Measurements from ENCODE around the gene MCRIP1. TPM values are rescaled to one million over a fixed set of nuclear protein-coding genes. Genes with fewer than 3 reads are reported as not detected.
A peak's percentile ranks its signal among the peaks of the same experiment; 100 is the strongest.

MCRIP1 gene
- total and polyA plus RNA-seq, 2 of the 13 experiments (the other 11 are each of a cell fraction or from before 2014, with no cell fraction given): 79.7 to 84.9 TPM

DNA sequence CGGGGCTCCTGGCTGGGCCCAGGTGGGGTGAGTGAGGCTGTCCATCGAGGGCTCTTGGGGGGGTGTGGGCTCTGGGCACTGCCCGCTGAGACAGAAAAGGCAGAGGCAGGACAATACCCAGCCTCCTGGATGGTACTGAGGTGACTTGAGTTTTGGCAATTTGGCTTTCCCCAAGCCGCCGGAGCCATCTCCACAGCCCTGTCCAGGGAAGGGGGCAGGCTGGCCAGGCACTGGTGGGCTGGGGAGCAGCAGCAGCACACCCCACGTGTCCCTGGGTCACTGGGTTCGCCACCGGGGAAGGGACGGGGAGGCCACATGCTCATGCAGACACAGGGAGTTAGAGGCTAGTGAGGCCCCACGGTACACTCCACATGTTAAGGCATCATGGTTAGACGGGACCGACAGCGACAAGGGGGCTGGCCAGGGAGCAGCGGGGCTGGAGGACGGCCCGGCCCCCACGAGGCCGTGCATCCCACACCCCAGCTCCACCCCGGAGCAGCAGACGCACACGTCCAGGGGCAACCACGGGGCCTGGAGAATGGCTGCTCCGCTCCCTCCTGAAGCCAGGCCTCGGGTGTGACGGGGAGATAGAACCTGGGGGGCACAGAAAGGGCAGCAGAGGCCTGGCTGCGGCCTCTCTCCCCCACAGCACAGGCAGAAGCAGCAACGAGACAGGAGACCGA is 35.0 kb upstream of the MCRIP1 start (continued):
- no peak; the same call in 1 of the 2 replicates for TF ChIP-seq ZNF777 (CRISPR knock-in tag; IDR thresholded peaks at IDR 0.05)
- TF ChIP-seq, protein P1, sequence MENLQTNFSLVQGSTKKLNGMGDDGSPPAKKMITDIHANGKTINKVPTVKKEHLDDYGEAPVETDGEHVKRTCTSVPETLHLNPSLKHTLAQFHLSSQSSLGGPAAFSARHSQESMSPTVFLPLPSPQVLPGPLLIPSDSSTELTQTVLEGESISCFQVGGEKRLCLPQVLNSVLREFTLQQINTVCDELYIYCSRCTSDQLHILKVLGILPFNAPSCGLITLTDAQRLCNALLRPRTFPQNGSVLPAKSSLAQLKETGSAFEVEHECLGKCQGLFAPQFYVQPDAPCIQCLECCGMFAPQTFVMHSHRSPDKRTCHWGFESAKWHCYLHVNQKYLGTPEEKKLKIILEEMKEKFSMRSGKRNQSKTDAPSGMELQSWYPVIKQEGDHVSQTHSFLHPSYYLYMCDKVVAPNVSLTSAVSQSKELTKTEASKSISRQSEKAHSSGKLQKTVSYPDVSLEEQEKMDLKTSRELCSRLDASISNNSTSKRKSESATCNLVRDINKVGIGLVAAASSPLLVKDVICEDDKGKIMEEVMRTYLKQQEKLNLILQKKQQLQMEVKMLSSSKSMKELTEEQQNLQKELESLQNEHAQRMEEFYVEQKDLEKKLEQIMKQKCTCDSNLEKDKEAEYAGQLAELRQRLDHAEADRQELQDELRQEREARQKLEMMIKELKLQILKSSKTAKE (CRISPR knock-in tag; IDR thresholded peaks at IDR 0.05; ENCODE audit: borderline replicate concordance): peak; percentile 45
- TF ChIP-seq ZNF652 (CRISPR knock-in tag; IDR thresholded peaks at IDR 0.05; ENCODE audit: borderline replicate concordance, low read depth): no peak
- TF ChIP-seq, protein P2, sequence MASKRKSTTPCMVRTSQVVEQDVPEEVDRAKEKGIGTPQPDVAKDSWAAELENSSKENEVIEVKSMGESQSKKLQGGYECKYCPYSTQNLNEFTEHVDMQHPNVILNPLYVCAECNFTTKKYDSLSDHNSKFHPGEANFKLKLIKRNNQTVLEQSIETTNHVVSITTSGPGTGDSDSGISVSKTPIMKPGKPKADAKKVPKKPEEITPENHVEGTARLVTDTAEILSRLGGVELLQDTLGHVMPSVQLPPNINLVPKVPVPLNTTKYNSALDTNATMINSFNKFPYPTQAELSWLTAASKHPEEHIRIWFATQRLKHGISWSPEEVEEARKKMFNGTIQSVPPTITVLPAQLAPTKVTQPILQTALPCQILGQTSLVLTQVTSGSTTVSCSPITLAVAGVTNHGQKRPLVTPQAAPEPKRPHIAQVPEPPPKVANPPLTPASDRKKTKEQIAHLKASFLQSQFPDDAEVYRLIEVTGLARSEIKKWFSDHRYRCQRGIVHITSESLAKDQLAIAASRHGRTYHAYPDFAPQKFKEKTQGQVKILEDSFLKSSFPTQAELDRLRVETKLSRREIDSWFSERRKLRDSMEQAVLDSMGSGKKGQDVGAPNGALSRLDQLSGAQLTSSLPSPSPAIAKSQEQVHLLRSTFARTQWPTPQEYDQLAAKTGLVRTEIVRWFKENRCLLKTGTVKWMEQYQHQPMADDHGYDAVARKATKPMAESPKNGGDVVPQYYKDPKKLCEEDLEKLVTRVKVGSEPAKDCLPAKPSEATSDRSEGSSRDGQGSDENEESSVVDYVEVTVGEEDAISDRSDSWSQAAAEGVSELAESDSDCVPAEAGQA (IDR thresholded peaks at IDR 0.05; ENCODE audit: low read depth): 0 out of 2 replicates have a peak, but pooled peaks have one; percentile 38
- TF ChIP-seq, protein P2 (CRISPR knock-in tag; IDR thresholded peaks at IDR 0.05; ENCODE audit: borderline replicate concordance): no peak
